GM21526 (cell line): ENCODE data around the gene ATP11C.
"Not testable (repeated sequence)": the region's sequence is repeated elsewhere in the genome, so short reads cannot be mapped to it uniquely, and the experiment has no call there.

ENCODE experiments used
- ATAC-seq: cut with Tn5 transposase; IDR thresholded peaks from one replicate; pipeline ENCODE4 v1.9.1; 2021; ENCODE audit warnings: moderate library complexity; ENCODE audit not compliant: unreplicated experiment, low FRiP score

Gene ATP11C

GRCh38 chrX:139738581-139738980 is 194.3 kb downstream of the ATP11C start:
- ATAC-seq, result no peak

GRCh38 chrX:139736151-139736550 is 196.7 kb downstream of the ATP11C start:
- ATAC-seq, result no peak

DNA sequence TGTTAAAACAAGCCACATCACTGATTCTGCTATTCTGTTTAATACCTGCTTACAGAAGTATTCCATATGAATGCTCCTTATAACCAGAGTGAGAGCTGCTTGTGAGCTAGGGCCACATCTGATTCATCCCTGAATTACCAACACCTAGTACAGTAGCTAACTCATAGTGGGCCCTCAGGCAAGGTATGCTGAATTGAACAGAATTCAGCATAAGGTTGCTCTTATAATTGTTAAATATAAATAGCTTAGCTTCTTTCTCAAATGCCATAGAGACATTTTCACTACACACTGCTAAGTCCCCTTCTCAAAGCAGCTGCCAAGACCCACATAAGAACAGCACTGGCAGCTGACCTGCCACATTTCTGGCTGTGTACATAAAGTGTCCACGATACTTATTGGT is 197.9 kb downstream of the ATP11C start:
- no peak for ATAC-seq

- ATAC-seq, result no peak
Observed at GRCh38 chrX:139725720-139726119, 207.1 kb downstream of the ATP11C start.

DNA sequence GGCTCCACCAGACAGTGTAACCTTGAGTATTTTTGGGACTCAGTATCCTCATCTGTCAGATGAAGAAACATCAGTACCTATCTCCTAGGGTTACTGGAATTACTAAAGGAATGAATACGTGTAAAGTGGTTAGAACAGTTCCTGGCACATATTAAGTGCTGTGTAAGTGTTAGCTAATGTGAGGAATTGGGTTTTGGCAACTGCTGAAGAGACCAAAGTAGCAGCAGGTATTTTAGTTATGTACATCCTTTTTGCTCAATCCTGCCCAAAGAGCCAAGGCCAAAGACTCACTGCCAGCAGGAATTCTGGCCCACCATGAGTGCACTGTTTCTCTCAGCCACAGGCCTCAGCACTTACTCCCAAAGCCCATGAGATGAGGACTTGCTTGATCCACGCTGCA is 208.2 kb downstream of the ATP11C start:
- no peak for ATAC-seq

DNA sequence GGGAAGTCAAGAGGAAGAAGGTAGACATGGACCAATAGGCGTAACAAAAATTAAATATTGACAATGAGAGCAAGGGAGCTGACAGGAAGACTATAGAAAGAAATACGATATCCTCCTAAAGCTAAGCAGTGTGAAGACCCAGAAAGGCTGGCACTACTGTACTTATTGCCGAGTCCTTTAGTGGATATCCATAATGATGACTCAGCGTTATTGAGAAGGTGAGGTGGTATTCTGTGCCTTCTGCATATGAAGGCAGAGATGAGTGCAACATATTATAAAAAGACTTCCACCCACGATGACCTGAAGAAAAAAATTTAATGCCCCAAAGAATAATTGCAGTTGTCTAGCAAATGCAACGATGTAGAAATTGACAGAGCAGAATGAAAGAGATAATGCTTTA is 211.9 kb downstream of the ATP11C start:
- no peak for ATAC-seq

DNA sequence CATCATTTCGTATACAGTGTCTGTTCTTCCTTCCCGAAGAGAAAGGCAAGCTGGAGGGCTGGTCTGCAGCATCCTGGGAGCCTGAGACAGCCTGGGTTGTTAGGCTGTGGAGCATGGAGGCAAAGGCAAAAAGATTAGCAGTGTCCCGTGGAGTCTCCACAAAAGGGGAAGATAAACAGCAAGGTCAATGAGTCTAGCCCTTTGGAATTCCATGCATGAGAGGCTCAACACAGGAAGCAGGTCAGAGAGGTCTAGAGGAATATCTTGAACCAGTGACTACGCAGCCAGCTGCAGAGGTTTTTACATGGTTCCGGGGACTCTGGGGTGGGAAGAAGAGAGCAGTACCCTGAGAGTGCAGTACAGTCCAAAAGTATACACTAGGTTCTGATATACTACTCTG is 212.7 kb downstream of the ATP11C start:
- no peak for ATAC-seq

DNA sequence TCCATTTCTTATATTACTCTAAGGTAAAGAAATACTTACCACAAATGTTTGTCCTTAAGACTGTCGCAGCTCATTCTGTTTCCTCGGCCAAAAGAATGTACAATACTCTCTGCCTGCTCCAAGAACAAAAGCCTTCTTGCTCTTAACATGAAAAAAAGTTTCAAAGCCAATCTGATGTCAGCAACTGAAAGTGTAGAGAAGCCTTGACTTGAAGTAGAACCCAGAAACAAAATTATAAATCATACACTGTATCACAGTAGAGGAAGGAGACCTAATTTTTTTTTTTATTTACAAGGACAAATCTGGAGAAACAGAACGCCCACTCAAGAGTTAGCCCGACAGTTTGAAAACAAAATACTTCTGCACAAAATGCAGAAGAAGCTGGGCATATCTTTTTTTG is 224.8 kb downstream of the ATP11C start, which contains the start of gene MCF2:
Gene MCF2 (minus strand): TSS at position 101 of the 400 bp plus-strand sequence. CDS start 56,423 bp downstream, outside the sequence.
- no peak for ATAC-seq

DNA sequence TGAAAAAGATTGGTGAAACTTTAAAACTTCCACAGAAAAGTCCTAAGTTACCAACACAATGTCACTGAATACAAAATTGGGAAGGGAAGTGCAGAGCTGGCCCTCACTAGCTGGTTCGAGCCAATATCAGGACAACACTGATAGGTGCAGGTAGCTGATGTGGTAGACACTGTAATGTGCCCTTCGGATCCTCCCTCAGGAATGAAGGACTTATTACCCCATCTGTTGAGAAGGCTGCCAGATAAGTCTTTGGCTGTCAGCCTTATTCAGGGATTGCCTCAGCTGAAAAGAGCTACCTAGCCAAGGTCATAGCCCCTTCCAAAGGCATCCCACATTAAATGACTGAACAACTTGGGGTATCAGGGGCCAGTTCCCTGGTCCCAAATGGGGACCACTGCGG is 230.2 kb downstream of the ATP11C start:
- ATAC-seq, result no peak

- no peak for ATAC-seq
Observed at GRCh38 chrX:139692908-139693307, 239.9 kb downstream of the ATP11C start.

DNA sequence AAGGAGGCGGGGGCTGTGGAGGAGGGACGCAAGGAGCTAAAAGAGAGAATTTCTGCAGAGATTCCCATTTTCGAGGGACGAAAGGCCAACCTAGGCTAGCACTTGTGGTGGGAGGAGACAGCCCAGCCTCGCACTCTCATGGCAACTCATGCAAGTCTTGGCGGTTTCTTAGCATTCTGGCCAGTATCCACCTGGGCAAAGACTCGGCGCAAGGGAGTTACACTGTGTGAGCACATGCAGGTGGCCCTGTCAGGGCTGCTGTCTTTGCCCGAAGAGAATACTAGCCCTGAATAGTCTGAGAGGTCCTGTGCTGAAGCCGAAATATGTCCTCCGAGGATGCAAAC is 240.4 kb downstream of the ATP11C start:
- ATAC-seq, result peak; percentile 50

DNA sequence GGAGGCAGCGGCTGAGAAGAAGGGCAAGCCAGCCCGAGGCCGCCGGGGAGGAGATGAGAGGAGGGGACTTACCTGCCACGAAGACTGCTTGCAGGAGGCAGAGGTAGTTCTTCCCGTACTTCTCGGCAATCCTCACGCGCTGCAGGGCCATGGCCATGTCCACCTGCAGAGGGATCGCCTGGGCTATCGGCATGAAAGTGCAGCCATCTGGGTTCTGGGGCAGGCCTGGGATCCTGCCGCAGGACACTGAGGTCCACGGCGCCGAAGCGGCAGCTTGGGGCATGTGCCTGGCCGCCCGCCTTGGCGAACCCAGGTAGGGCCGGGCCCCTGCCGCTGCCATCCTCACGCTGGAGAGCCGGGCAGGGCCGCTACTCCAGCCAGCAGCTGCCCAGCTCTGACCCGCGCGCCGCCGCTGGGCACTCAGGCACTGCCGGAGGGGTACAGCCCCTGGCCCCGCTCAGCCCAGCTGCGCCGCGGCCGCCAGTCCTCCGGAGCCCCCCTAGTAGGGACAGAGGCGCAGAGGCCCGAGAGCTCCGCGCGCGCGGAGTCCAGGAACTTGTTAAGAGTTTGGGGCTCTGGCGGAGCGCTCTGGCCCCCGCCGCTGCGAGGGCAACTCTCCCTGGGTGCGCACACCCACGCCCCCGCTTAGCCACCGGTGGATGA is 240.9 kb downstream of the ATP11C start:
- ATAC-seq, result peak; percentile 46

DNA sequence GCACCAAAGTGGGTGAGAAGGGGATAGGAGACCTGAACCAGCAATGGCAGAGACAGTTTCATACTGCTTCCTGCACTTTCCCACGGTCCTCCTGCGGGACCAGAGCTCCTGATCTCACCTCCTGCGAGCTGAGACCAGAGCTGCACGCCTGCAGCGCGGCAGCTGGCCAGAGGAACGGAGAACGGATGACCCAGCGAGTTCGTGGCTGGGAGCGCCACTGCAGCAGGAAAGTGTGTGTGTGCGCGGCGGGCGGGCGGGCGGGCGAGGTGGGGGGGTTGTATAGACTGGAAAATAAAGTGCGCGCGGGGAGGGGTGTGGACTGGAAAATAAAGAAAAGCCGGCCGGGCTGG is 241.4 kb downstream of the ATP11C start:
- ATAC-seq, result no peak

- not testable (repeated sequence) for ATAC-seq
Observed at GRCh38 chrX:139685175-139685574, 247.7 kb downstream of the ATP11C start.

- ATAC-seq, result no peak
Observed at GRCh38 chrX:139680356-139680755, 252.5 kb downstream of the ATP11C start.
